HG03280 (cell line): ENCODE results near the gene COPS6.
A peak's percentile ranks its signal among the peaks of the same experiment; 100 is the strongest.
"Not testable (repeated sequence)": the region's sequence is repeated elsewhere in the genome, so short reads cannot be mapped to it uniquely, and the experiment has no call there.

Experiments
- ATAC-seq: cut with Tn5 transposase; IDR thresholded peaks from one replicate; pipeline ENCODE4 v1.9.1; 2021; ENCODE audit warnings: mild to moderate bottlenecking, moderate library complexity; ENCODE audit not compliant: unreplicated experiment

Gene COPS6

DNA sequence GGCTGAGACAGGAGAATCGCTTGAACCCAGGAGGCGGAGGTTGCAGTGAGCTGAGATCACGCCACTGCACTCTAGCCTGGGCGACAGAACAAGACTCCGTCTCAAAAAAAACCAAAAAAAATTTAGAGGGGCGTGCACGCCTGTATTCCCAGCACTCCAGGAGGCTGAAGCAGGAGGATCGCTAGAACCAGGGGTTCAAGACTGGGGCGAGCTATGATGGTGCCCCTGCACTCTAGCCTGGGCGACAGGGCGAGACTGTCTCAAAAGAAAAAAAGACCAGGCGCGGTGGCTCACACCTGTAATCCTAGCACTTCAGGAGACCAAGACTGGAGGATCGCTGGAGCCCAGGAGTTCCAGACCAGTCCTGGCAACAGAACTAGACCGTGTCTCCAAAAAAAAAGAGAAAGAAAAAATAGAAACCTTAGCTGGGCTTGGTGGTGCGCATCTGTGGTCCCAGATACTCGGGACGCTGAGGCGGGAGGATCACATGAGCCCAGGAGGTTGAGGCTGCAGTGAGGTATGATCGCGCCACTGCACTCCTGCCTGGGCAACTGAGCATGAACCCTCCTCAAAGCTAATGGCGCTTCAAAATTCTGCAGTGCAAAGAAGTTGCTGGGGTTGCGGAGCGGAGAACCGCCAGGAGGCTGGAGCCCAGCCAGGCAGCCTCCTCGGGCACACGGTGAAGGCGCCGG, 37.6 kb downstream of the COPS6 start:
- ATAC-seq, result no peak

DNA sequence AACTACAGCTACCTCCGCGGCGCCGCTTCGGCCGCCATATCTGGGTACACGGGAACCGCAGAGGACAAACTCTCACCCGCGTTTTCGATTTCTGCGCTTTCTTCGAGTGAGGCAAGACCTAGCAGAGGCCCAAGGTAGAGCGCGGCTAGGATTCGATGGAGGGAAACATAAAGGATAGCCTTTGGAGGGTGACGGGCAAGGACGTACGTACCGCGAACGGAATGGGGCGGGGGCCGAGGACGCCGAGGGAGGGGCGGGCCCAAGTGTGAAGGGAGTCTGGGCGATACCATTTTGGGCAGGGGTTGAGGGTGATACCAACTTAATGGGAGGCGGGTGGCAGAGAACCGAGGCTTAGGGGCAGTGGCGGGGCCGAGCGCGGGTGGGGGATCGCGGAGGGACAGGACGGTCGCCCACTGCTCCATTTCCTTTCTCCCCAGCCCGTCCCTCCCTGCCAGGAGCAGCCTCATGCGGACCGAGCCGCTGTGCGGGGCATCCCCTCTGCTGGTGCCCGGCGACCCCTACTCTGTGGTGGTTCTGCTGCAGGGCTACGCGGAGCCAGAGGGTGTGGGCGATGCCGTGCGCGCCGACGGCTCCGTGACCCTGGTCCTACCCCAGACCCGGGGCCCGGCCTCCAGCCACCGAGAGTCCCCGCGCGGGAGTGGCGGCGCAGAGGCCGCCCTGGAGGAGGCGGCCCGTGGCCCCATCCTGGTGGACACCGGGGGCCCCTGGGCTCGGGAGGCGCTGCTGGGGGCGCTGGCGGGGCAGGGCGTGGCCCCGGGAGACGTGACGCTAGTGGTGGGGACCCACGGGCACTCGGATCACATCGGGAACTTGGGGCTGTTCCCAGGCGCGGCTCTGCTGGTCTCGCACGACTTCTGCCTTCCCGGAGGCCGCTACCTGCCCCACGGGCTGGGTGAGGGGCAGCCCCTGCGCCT, 38.4 kb downstream of the COPS6 start, which contains the start of gene MBLAC1:
TSS of gene MBLAC1 (plus strand) at position 37 of the 935 bp plus-strand sequence. CDS start at position 466, 429 bp downstream.
- ATAC-seq, result peak; percentile 72

DNA sequence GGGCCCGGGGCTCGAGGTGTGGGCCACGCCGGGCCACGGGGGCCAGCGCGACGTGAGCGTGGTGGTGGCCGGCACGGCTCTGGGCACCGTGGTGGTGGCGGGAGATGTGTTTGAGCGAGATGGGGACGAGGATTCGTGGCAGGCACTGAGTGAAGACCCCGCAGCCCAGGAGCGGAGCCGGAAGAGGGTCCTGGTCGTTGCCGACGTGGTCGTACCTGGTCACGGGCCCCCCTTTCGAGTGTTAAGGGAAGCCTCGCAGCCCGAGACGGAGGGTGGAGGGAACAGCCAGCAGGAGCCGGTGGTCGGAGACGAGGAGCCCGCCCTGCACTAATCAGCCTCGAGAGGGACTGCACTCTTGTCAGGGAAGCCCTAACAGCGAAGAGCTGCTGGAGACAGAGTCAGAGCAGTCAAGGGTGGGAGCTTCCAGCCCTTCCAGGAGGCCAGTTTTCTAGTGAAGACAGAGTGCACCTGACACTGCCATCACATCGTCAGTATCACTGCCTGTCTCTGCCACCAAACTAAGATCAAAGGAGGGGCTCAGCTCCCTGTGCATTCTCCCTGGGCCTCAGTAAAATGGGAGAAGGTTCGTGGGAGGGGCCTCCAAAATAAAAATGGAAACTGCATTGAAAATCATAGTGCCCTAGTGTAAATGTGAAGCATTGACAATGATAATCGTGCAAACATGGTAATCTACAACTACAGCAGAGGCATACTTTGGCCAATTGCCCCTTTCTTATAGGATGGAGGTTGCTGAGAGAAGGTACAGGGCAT, 39.3 kb downstream of the COPS6 start:
- ATAC-seq, result no peak

DNA sequence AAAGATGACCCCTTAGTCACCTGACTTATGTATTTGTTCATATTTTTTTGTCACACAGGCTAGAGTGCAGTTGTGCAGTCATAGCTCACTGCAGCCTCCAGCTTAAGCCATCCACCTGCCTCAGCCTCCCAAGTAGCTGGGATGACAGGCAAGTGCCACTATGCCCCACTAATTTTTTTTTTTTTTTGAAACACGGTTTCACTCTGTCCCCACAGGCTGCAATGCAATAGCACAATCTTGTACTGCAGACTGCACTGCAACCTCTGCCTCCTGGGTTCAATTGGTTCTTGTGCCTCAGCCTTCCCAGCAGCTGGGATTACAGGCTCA, 39.8 kb downstream of the COPS6 start:
- ATAC-seq, result no peak

DNA sequence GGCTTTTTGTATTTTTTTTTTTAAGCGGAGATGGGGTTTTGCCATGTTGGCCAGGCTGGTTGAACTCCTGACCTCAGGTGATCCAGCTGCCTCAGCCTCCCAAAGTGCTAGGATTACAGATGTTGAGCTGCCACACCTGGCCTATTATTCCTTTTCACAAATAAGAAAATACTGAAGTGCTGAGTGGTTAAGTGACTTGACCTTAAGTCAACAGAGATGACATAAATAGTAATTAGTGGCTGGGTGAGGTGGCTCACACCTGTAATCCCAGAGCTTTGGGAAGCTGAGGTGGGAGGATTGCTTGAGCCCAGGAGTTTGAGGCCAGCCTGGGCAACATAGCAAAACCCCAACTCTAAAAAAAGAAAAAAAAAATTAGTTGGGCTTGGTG, 41.4 kb downstream of the COPS6 start:
- not testable (repeated sequence) for ATAC-seq

DNA sequence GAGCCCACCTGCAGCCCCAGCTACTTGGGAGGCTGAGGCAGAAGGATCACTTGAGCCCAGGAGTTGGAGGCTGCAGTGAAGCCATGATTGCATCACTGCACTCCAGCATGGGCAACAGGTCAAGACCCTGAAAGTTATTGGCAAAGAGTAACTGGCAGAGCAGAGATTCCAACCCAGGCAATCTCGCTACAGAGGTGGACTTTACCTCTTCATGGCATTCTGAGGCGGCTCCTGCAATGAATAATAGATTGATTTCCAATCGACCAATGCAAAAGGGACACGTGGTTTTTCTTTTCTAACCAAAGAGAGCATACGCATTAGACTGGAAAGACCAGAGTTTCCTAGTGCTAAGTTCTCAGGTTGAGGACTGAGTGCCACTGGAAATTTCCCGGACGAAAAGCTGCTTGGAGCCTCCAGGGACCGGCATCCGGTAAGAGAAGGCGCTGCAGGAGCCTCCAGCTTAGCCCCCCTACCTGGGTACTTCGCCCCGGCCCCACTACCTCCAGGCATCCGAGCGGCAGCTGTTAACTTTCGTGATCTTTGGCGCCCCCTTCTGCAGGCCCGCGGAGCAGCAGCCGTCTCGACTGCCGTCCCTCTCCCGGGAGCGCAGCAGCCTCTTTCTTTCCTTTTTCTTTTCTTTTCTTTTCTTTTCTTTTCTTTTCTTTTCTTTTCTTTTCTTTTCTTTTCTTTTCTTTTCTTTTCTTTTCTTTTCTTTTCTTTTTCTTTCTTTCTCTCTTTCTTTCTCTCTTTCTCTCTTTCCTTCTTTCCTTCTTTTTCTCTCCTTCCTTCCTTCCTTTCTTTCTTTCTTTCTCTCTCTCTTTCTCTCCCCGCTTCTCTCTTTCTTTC, 42.1 kb downstream of the COPS6 start:
- ATAC-seq, result no peak

DNA sequence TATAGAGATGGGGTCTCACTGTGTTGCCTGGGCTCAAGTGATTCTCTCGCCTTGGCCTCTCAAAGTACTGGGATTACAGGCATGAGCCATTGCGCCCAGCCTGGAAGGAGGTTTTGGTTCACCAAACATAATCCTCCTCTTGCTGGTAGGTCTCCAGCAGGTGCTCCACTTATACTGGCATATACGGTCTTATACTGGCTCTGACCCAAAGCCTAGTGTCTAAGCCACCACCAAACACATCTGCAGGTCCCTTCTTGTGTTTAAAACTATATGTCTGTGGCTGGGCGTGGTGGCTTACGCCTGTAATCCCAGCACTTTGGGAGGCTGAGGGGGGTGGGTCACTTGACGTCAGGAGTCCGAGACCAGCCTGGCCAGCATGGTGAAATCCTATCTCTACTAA, 43.4 kb downstream of the COPS6 start:
- no peak for ATAC-seq

DNA sequence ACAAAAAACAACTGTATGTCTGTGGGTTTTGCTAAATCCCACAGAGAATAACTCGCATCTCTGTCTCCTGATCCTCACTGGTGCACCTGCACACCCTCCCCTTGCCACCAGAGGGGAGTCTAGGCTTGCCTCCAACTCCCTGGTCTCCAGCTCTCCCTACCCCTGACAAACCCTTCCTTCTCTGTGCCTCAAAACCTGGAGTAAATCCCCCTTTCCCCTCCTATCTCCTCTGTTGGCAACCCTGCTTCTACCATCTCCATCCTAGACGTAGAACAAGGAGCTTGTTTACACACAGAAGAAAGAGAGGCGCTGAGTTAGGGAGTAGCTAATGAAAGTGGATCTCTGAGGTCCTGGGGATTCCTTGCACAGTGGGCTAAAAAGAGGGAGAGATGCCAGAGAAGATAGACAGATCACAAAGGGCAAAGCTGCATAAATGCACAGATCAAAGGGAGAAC, 44.0 kb downstream of the COPS6 start:
- peak; percentile 46 for ATAC-seq

DNA sequence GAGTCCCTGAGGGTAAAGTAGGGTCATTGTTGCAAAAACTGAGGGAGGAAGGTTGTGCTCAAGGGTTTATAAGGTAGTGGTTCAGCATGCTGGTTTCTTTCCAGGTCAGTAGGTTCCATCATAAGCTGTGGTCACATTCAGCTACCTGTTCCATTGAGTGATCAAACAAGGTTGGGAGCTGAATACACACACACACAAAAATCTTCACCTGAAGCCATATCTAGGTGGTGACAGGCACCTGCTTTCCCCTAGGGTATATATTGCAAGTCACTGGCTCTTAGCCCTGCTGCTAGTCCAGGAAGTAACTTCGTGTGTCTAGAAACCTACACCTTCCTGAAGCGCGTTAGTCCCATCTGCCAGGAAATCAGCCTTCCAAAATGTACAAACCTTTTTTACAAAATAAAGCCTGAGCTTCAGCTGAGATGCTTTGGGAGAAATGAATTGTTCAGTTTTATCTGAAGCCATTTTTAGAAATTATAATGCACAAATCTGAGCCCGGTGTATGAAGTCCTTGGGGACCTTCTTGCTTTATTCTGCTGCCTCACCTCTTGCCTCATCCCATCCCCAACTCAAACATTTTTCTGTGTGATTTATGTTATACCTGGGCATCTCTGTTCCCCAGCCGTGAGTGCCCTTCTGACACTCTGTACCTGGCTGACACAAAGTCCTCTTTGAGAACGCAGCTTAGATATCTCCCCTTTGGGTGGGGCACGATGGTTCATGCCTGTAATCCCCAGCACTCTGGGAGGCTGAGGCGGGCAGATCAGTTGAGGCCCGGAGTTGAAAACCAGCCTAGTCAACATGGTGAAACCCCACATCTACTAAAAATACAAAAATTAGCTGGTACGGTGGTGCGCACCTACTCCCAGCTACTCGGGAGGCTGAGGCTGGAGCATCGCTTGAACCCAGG, 49.3 kb downstream of the COPS6 start:
- ATAC-seq, result no peak

DNA sequence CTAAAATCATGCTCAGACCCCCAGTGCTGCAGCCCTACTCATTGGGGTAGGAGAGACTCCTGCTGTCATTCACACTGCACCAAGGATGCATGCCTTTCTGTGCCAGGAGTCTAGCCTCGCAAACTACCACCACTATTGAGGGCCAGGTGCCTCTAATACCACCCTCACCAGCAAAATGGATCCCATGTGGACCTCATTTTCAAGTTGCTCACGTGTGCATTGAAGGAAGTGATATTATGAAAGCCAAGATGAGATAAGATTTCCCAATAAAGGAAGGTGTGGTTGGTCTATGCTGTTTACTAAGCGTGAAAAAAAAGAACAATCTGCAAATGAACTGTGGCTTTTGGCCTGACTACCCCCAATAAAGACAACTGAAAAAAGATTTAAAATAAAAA, 52.8 kb downstream of the COPS6 start:
- ATAC-seq, result no peak
